Epithelial cell of proximal tubule (primary cell): ENCODE measurements around the gene CHSY1. TPM values are rescaled to one million over a fixed set of nuclear protein-coding genes. Genes with fewer than 3 reads are reported as not detected.

Experiments used
- DNase-seq: peaks from one replicate; pipeline ENCODE4 v3.0.0-alpha.2; 2011; ENCODE audit warnings: low read depth
- H3K4me3 ChIP-seq: 2 replicates; pipeline ENCODE4 v1.5.1; 2011; ENCODE audit warnings: low read depth, mild to moderate bottlenecking, low read length
- total RNA-seq: library from RNA; depleted of rRNA; stranded (reverse); fragments of >200 nt; gene quantifications from 2 replicates; pipeline ENCODE4 v1.2.3, GENCODE V29; 2015
- TF ChIP-seq, protein P1 (sequence below): conservative IDR thresholded peaks from 2 replicates; pipeline ENCODE4 v1.5.1; 2012; ENCODE audit warnings: low read depth, mild to moderate bottlenecking, low read length

Gene CHSY1
- total RNA-seq, 1 donor from 2014 or later: 14.4 TPM

GRCh38 chr15:101248274-101248673 lies 3.6 kb downstream of the CHSY1 start:
- DNase-seq: no peak
- TF ChIP-seq, protein P1, sequence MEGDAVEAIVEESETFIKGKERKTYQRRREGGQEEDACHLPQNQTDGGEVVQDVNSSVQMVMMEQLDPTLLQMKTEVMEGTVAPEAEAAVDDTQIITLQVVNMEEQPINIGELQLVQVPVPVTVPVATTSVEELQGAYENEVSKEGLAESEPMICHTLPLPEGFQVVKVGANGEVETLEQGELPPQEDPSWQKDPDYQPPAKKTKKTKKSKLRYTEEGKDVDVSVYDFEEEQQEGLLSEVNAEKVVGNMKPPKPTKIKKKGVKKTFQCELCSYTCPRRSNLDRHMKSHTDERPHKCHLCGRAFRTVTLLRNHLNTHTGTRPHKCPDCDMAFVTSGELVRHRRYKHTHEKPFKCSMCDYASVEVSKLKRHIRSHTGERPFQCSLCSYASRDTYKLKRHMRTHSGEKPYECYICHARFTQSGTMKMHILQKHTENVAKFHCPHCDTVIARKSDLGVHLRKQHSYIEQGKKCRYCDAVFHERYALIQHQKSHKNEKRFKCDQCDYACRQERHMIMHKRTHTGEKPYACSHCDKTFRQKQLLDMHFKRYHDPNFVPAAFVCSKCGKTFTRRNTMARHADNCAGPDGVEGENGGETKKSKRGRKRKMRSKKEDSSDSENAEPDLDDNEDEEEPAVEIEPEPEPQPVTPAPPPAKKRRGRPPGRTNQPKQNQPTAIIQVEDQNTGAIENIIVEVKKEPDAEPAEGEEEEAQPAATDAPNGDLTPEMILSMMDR: no peak
- H3K4me3 ChIP-seq: no peak overlapping the region

- DNase-seq: no peak
- no peak overlapping the region for H3K4me3 ChIP-seq
- TF ChIP-seq, protein P1: no peak
Observed at GRCh38 chr15:101246824-101247745, 4.8 kb downstream of the CHSY1 start.

DNA sequence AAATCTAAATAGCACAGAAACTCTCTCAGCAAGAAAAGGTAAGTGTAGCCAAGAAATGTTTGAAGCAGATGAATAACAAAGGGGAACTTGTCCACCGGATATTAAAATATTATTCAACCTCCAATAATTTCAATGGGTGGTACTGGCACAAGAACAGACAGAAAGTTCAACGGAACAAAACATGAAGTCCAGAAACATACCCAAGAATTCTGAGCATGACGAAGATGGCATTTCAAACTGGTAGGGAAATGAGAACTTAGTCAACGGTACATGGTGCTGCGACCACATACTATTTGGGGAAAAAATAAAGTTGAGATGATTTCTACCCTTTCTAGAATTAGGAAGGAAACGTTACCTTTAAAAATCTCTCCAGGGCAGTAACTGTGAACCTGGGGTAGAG lies 5.5 kb downstream of the CHSY1 start:
- H3K4me3 ChIP-seq: no peak overlapping the region
- TF ChIP-seq, protein P1: no peak
- DNase-seq: no peak

DNA sequence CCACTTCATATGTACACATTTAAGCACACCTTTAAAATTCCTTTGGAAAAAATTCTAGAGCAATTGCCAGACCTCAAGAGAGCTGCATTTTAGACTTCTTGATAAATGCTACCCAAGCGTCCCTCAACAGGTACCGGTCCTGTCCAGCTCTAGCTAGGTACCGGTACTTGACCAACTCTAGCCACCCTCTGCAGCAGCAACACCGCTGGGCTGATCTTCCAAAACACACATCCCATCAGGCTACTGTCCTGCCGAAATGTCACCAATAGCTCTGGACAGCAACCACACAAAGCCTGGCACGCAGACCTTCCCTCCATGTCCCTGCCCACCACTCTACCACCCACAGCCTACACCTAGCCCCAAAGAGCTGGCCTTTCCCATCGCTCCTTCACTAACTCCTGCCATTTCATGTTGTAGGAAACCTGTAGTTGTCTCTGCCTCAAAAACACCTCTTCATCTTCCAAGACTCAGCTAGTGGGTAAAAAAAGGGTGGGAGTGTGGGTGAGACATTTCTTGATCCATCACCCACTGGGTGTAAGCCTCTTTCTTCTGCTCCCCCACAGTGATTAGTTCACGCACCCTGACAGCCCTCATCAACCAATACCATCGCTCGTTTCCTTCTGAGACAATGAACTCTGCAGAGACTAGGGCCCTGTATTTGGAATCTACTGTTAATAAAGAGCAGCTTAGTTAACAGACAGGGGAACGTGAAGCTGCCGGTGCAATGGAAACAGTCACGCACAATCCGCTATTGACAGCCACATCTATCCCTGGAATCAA lies 6.8 kb downstream of the CHSY1 start:
- H3K4me3 ChIP-seq: no peak overlapping the region
- DNase-seq: no peak
- TF ChIP-seq, protein P1: no peak

GRCh38 chr15:101244036-101244781 lies 7.6 kb downstream of the CHSY1 start:
- no peak overlapping the region for H3K4me3 ChIP-seq
- DNase-seq: no peak
- TF ChIP-seq, protein P1: no peak

- no peak overlapping the region for H3K4me3 ChIP-seq
- TF ChIP-seq, protein P1: no peak
- no peak for DNase-seq
Observed at GRCh38 chr15:101243420-101243819, 8.4 kb downstream of the CHSY1 start.
